CD14-positive monocyte (primary cell): ENCODE data around the gene OR8G1. TPM values are rescaled to one million over a fixed set of nuclear protein-coding genes. Genes with fewer than 3 reads are reported as not detected.
A peak's percentile ranks its signal among the peaks of the same experiment; 100 is the strongest.

Experiments used
- DNase-seq, 3 donors: peaks; one replicate each; pipeline ENCODE4 v3.0.0-alpha.2; 2011 to 2022
- H2AFZ ChIP-seq: 2 replicates; pipeline ENCODE4 v1.6.0; 2012; ENCODE audit warnings: mild to moderate bottlenecking, low read depth, low read length, inconsistent platforms; ENCODE audit not compliant: insufficient read depth, poor library complexity, severe bottlenecking
- H3K27ac ChIP-seq, 2 donors: 1 replicate in 1 of 2; 2 replicates in 1 of 2; pipeline ENCODE4 v1.5.1; 2012 to 2013; ENCODE audit warnings: low read length in 2 of 2, control low read depth in 1 of 2, inconsistent platforms in 1 of 2, low read depth in 1 of 2, mild to moderate bottlenecking in 1 of 2
- H3K27me3 ChIP-seq, 2 donors: one replicate each; pipeline versions ENCODE4 v1.6.0 to v1.6.1; 2011 to 2013; ENCODE audit warnings: low read length in 2 of 2; ENCODE audit not compliant: control insufficient read depth in 2 of 2, insufficient read depth in 2 of 2
- H3K36me3 ChIP-seq, 2 donors: replicated peaks in 1 of 2; 1 replicate in 1 of 2; 2 replicates in 1 of 2; pipeline versions ENCODE4 v1.5.1 to v1.6.1; 2012 to 2013; ENCODE audit warnings: low read length in 2 of 2, control low read depth in 1 of 2, inconsistent platforms in 1 of 2, mild to moderate bottlenecking in 1 of 2; ENCODE audit not compliant: insufficient read depth in 2 of 2, control insufficient read depth in 1 of 2
- H3K4me1 ChIP-seq, 2 donors: 1 replicate in 1 of 2; 2 replicates in 1 of 2; pipeline versions ENCODE4 v1.5.1 to v1.6.1; 2012 to 2013; ENCODE audit warnings: low read length in 2 of 2, control low read depth in 1 of 2, inconsistent platforms in 1 of 2, mild to moderate bottlenecking in 1 of 2, moderate library complexity in 1 of 2; ENCODE audit not compliant: insufficient read depth in 2 of 2, control insufficient read depth in 1 of 2
- H3K4me2 ChIP-seq: replicated peaks from 2 replicates; pipeline ENCODE3; 2012; ENCODE audit warnings: low read length, moderate library complexity, mild to moderate bottlenecking; ENCODE audit not compliant: poor library complexity, severe bottlenecking; ENCODE audit errors: extremely low read depth
- H3K4me3 ChIP-seq, 3 experiments: fragments of 200-600 bp in 1 of 3; sonication (generic) in 1 of 3; replicated peaks in 1 of 3; 1 replicate in 2 of 3; 2 replicates in 1 of 3; pipeline ENCODE4 v1.5.1; 2011 to 2013; ENCODE audit warnings: low read length in 3 of 3, mild to moderate bottlenecking in 3 of 3, control low read depth in 2 of 3, low read depth in 2 of 3, inconsistent platforms in 1 of 3, moderate library complexity in 1 of 3
- H3K79me2 ChIP-seq: 2 replicates; pipeline ENCODE4 v1.6.0; 2012; ENCODE audit warnings: mild to moderate bottlenecking, control low read depth, inconsistent platforms, low read length, moderate library complexity; ENCODE audit not compliant: insufficient read depth
- H3K9ac ChIP-seq: 2 replicates; pipeline ENCODE4 v1.6.0; 2017; ENCODE audit warnings: low read length, mild to moderate bottlenecking; ENCODE audit not compliant: insufficient read depth, poor library complexity, severe bottlenecking
- H3K9me3 ChIP-seq, 2 donors: replicated peaks in 1 of 2; 1 replicate in 1 of 2; 2 replicates in 1 of 2; pipeline versions ENCODE4 v1.5.1 to v1.6.1; 2012 to 2013; ENCODE audit warnings: low read length in 2 of 2, control low read depth in 1 of 2; ENCODE audit not compliant: control insufficient read depth in 1 of 2, insufficient read depth in 1 of 2
- H4K20me1 ChIP-seq: 2 replicates; pipeline ENCODE4 v1.6.0; 2012; ENCODE audit warnings: mild to moderate bottlenecking, low read length, control low read depth, moderate library complexity; ENCODE audit not compliant: insufficient read depth
- H3K27ac Mint-ChIP-seq, 7 donors: one replicate each; pipeline ENCODE4 v1.8.0; 2020; ENCODE audit warnings: mild to moderate bottlenecking in 7 of 7, mixed read lengths in 7 of 7, moderate library complexity in 6 of 7, inconsistent platforms in 2 of 7
- H3K27me3 Mint-ChIP-seq, 3 donors: one replicate each; pipeline ENCODE4 v1.8.0; 2021 to 2022; ENCODE audit warnings: low read depth in 3 of 3, mild to moderate bottlenecking in 3 of 3, mixed read lengths in 3 of 3, moderate library complexity in 3 of 3, inconsistent platforms in 1 of 3
- H3K36me3 Mint-ChIP-seq, 2 donors: one replicate each; pipeline ENCODE4 v1.8.0; 2020; ENCODE audit warnings: mixed read lengths in 2 of 2, inconsistent platforms in 1 of 2, mild to moderate bottlenecking in 1 of 2
- H3K4me1 Mint-ChIP-seq: one replicate; pipeline ENCODE4 v1.8.0; 2020; ENCODE audit warnings: mild to moderate bottlenecking, mixed read lengths
- H3K4me3 Mint-ChIP-seq, 2 donors: one replicate each; pipeline ENCODE4 v1.8.0; 2020; ENCODE audit warnings: mild to moderate bottlenecking in 2 of 2, mixed read lengths in 2 of 2, moderate library complexity in 1 of 2
- H3K9me3 Mint-ChIP-seq, 7 donors: one replicate each; pipeline ENCODE4 v1.8.0; 2020 to 2022; ENCODE audit warnings: mixed read lengths in 7 of 7, mild to moderate bottlenecking in 6 of 7, moderate library complexity in 6 of 7, inconsistent platforms in 2 of 7
- CTCF ChIP-seq: fragments of 200-600 bp; IDR thresholded peaks from one replicate; pipeline ENCODE4 v1.8.0; 2022; ENCODE audit warnings: antibody characterized with exemption, mild to moderate bottlenecking
- WGBS: methylation state at CpG from one replicate; pipeline ENCODE4 v1.1.5; 2013; ENCODE audit warnings: missing lambda C conversion rate; ENCODE audit not compliant: insufficient coverage; 5-methylcytosine and 5-hydroxymethylcytosine counted together
- intact Hi-C, 2 donors: fragments of 100-400 bp; cut with micrococcal nuclease; formaldehyde crosslinking; loops; one replicate each; pipeline versions ENCODE4 v1.15.0 to v1.15.1; 2023
- polyA plus RNA-seq, 3 donors: library from polyadenylated mRNA; depleted of rRNA in 1 of 3; unstranded in 2 of 3; stranded (reverse) in 1 of 3; fragments of 300-500 nt in 2 of 3; fragments of >200 nt in 1 of 3; fragmentation: Illumina TruSeq in 2 of 3; gene quantifications; 1 replicate in 2 of 3; 2 replicates in 1 of 3; pipeline ENCODE4 v1.2.3, GENCODE V29; 2012 to 2021

OR8G1 gene
- polyA plus RNA-seq, 3 donors = not detected

- Histone ChIP-seq H3K4me3 (no peak overlapping the region), H3K4me1 (peaks cover 14 to 15% of the 10 kb centered on the region in 2 donors), H2AFZ (no peak overlapping the region), H3K27me3 (no peaks in the 10 kb centered on the region), H3K9me3 (no peaks in the 10 kb centered on the region), H3K79me2 (no peaks in the 10 kb centered on the region), H3K9ac (no peak overlapping the region), H3K4me2 (no peak overlapping the region), H3K36me3 (no peaks in the 10 kb centered on the region), H4K20me1 (no peaks in the 10 kb centered on the region), H3K27ac (no peak overlapping the region)
- intact Hi-C loops = loop anchor here in 1 of 2 donors (5.0 kb wide), 1 partner anchor 123 kb away; no protein-coding TSS in a partner anchor
- Mint-ChIP-seq H3K4me1 (peaks cover 18% of the 10 kb centered on the region), H3K36me3 (no peaks in the 10 kb centered on the region), H3K27ac (peak overlapping the region in 1 of 7 donors; percentile 38), H3K4me3 (no peak overlapping the region), H3K9me3 (no peaks in the 10 kb centered on the region), H3K27me3 (peaks cover 0 to 3% (median 2%) of the 10 kb centered on the region in 3 donors)
- WGBS = no CpG with 5 or more reads among the region's 4 CpGs
- peak; percentile 63 to 76 (median 70) for DNase-seq
- peak; percentile 90 for TF ChIP-seq CTCF
Observed at GRCh38 chr11:124195189-124195734, 45.6 kb upstream of the OR8G1 start.

GRCh38 chr11:124197999-124198398 is 42.9 kb upstream of the OR8G1 start:
- H3K4me3 ChIP-seq = no peak overlapping the region

More at GRCh38 chr11:124197999-124198398, 42.9 kb upstream of the OR8G1 start:
- DNase-seq = no peak
- Histone ChIP-seq H4K20me1 (no peaks in the 10 kb centered on the region), H3K27me3 (no peaks in the 10 kb centered on the region), H3K9me3 (no peaks in the 10 kb centered on the region), H3K4me2 (no peak overlapping the region), H3K36me3 (no peaks in the 10 kb centered on the region), H2AFZ (no peak overlapping the region), H3K4me1 (peaks cover 11% of the 10 kb centered on the region in 2 donors), H3K27ac (no peak overlapping the region), H3K79me2 (no peaks in the 10 kb centered on the region), H3K9ac (no peak overlapping the region)
- Mint-ChIP-seq H3K27ac (no peak overlapping the region), H3K4me1 (peaks cover 14% of the 10 kb centered on the region), H3K27me3 (no peaks in the 10 kb centered on the region), H3K36me3 (no peaks in the 10 kb centered on the region), H3K4me3 (no peak overlapping the region), H3K9me3 (peaks cover 0 to 3% (median 0%) of the 10 kb centered on the region in 7 donors)
- intact Hi-C loops = loop anchor here in 1 of 2 donors (5.0 kb wide), 1 partner anchor 126 kb away; no protein-coding TSS in a partner anchor
- no peak for TF ChIP-seq CTCF
- 80% methylated on average over 1 of the region's 2 CpGs for WGBS
